Natural killer cell (primary cell): ENCODE data around the gene ABCC11. TPM values are rescaled to one million over a fixed set of nuclear protein-coding genes. Genes with fewer than 3 reads are reported as not detected.

Experiments
- ATAC-seq, 3 donors: fragments of 150-1000 bp in 2 of 3; fragments of 200-7000 bp in 1 of 3; cut with Tn5 transposase; 1 replicate in 1 of 3; 2 replicates in 2 of 3; pipeline ENCODE4 v1.10.0; 2021; ENCODE audit warnings: mild to moderate bottlenecking in 2 of 3, moderate library complexity in 2 of 3
- DNase-seq, 2 donors: peaks; one replicate each; pipeline versions ENCODE4 v3.0.0 to v3.0.0-alpha.2; 2013 to 2021; ENCODE audit warnings: mixed read lengths in 1 of 2
- H3K27ac ChIP-seq: one replicate; pipeline ENCODE4 v1.5.1; 2013; ENCODE audit warnings: mild to moderate bottlenecking, low read length
- H3K27me3 ChIP-seq: one replicate; pipeline ENCODE4 v1.6.1; 2013; ENCODE audit warnings: low read length; ENCODE audit not compliant: control insufficient read depth, insufficient read depth
- H3K36me3 ChIP-seq: one replicate; pipeline ENCODE4 v1.6.1; 2013; ENCODE audit warnings: low read length; ENCODE audit not compliant: control insufficient read depth, insufficient read depth
- H3K4me1 ChIP-seq: one replicate; pipeline ENCODE4 v1.6.1; 2013; ENCODE audit warnings: low read length; ENCODE audit not compliant: control insufficient read depth, insufficient read depth
- H3K4me3 ChIP-seq: one replicate; pipeline ENCODE4 v1.5.1; 2013; ENCODE audit warnings: low read length
- H3K9me3 ChIP-seq: one replicate; pipeline ENCODE4 v1.6.1; 2013; ENCODE audit warnings: low read length; ENCODE audit not compliant: control insufficient read depth, insufficient read depth
- H3K27ac Mint-ChIP-seq, 2 donors: one replicate each; pipeline ENCODE4 v1.8.0; 2022; ENCODE audit warnings: mild to moderate bottlenecking in 2 of 2, mixed read lengths in 2 of 2, moderate library complexity in 1 of 2
- H3K27me3 Mint-ChIP-seq, 2 donors: one replicate each; pipeline ENCODE4 v1.8.0; 2022; ENCODE audit warnings: low read depth in 2 of 2, mixed read lengths in 2 of 2
- H3K36me3 Mint-ChIP-seq: one replicate; pipeline ENCODE4 v1.8.0; 2022; ENCODE audit warnings: mixed read lengths
- H3K4me1 Mint-ChIP-seq, 2 donors: one replicate each; pipeline ENCODE4 v1.8.0; 2022; ENCODE audit warnings: mixed read lengths in 2 of 2
- H3K4me3 Mint-ChIP-seq: one replicate; pipeline ENCODE4 v1.8.0; 2022; ENCODE audit warnings: mild to moderate bottlenecking, moderate library complexity, mixed read lengths
- H3K9me3 Mint-ChIP-seq, 2 donors: one replicate each; pipeline ENCODE4 v1.8.0; 2022; ENCODE audit warnings: mixed read lengths in 2 of 2
- CTCF ChIP-seq: fragments of 200-600 bp; IDR thresholded peaks from one replicate; pipeline ENCODE4 v1.8.0; 2022; ENCODE audit warnings: antibody characterized with exemption
- WGBS: methylation state at CpG from one replicate; pipeline ENCODE4 v1.1.7; 2013; ENCODE audit warnings: missing lambda C conversion rate; ENCODE audit not compliant: insufficient coverage; 5-methylcytosine and 5-hydroxymethylcytosine counted together
- intact Hi-C: fragments of 100-400 bp; cut with micrococcal nuclease; formaldehyde crosslinking; loops from one replicate; pipeline ENCODE4 v1.14.2; 2022
- total RNA-seq, 4 donors: library from RNA; stranded (reverse); fragments of 120-200 nt in 1 of 4; gene quantifications; one replicate each; pipeline versions ENCODE4 v1.2.3 to v1.2.4, GENCODE V29; 2013 to 2022

ABCC11 gene
- total RNA-seq, 3 donors from 2014 or later (not counting 1 experiment from before 2014, with no cell fraction given) = 0.20 to 0.30 TPM; not detected in 1

GRCh38 chr16:48272837-48273421, 25.6 kb upstream of the ABCC11 start:
- Mint-ChIP-seq H3K4me3 (no peak overlapping the region), H3K9me3 (no peaks in the 10 kb centered on the region), H3K36me3 (peaks cover 10% of the 10 kb centered on the region), H3K27me3 (no peaks in the 10 kb centered on the region), H3K4me1 (no peaks in the 10 kb centered on the region), H3K27ac (no peak overlapping the region)
- H3K27me3 ChIP-seq = no peaks in the 10 kb centered on the region
- no peaks in the 10 kb centered on the region for H3K4me1 ChIP-seq
- no peak overlapping the region for H3K27ac ChIP-seq
- intact Hi-C loops = no loop called here
- TF ChIP-seq CTCF = no peak
- no peak overlapping the region for H3K4me3 ChIP-seq
- no peak for ATAC-seq
- DNase-seq = no peak
- H3K36me3 ChIP-seq = peaks cover 36% of the 10 kb centered on the region
- H3K9me3 ChIP-seq = no peaks in the 10 kb centered on the region
- 98% methylated on average over 8 of the region's 8 CpGs for WGBS

GRCh38 chr16:48271728-48272127, 24.4 kb upstream of the ABCC11 start:
- H3K4me1 Mint-ChIP-seq = no peaks in the 10 kb centered on the region
- peaks cover 33% of the 10 kb centered on the region for H3K36me3 ChIP-seq
- 88% methylated on average over 3 of the region's 5 CpGs for WGBS

DNA sequence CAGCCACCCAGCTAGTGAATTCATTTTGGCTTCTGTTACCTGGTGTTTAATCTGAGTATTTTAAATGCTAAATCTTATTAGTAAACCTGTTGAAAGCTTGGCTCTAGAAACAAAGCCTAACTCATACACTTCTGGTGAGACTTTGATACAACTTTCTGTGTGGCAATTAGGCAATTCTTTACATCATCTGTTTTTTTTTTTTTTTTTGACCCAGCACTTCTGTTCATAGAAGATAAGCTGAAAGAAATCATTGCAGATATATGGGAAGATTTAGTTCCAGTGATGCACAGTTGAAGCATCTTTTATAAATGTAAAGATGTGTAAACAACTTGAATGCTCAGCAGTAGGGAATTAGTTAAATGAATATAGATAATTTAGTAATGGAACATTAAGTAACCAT, 21.7 kb upstream of the ABCC11 start:
- peaks cover under 1% of the 10 kb centered on the region for H3K36me3 Mint-ChIP-seq

More at GRCh38 chr16:48271728-48272127, 24.4 kb upstream of the ABCC11 start:
- no peak for TF ChIP-seq CTCF
- H3K27ac ChIP-seq = no peak overlapping the region
- H3K9me3 ChIP-seq = no peaks in the 10 kb centered on the region
- H3K4me3 ChIP-seq = no peak overlapping the region
- Mint-ChIP-seq H3K27me3 (no peaks in the 10 kb centered on the region), H3K27ac (no peak overlapping the region), H3K36me3 (no peaks in the 10 kb centered on the region), H3K9me3 (no peaks in the 10 kb centered on the region), H3K4me3 (no peak overlapping the region)
- DNase-seq = no peak
- ATAC-seq = no peak
- H3K27me3 ChIP-seq = no peaks in the 10 kb centered on the region
- no peaks in the 10 kb centered on the region for H3K4me1 ChIP-seq
- intact Hi-C loops = no loop called here

More for the DNA sequence above, 21.7 kb upstream of the ABCC11 start:
- peaks cover 33% of the 10 kb centered on the region for H3K36me3 ChIP-seq
- no peak for ATAC-seq
- H3K4me3 ChIP-seq = no peak overlapping the region
- H3K27me3 ChIP-seq = no peaks in the 10 kb centered on the region
- intact Hi-C loops = no loop called here
- H3K4me3 Mint-ChIP-seq = no peak overlapping the region
- no peaks in the 10 kb centered on the region for H3K4me1 Mint-ChIP-seq
- no peak overlapping the region for H3K27ac ChIP-seq
- H3K27ac Mint-ChIP-seq = no peak overlapping the region
- no peak for TF ChIP-seq CTCF
- H3K4me1 ChIP-seq = no peaks in the 10 kb centered on the region
- no peak for DNase-seq
- H3K9me3 Mint-ChIP-seq = no peaks in the 10 kb centered on the region
- H3K27me3 Mint-ChIP-seq = no peaks in the 10 kb centered on the region
- no peaks in the 10 kb centered on the region for H3K9me3 ChIP-seq
